SK-N-SH treated with all-trans-retinoic acid at 6 μM for 48 hours (cell line): ENCODE results near the gene RAB44.

ENCODE experiments used
- ATAC-seq: fragments of 200-7000 bp; cut with Tn5 transposase; 3 replicates; pipeline ENCODE4 v1.9.1; 2020; ENCODE audit warnings: mild to moderate bottlenecking, moderate library complexity
- ARNTL ChIP-seq: fragments of 450-650 bp; formaldehyde crosslinking; IDR thresholded peaks from 2 replicates; pipeline ENCODE4 v1.5.0; 2020; ENCODE audit warnings: low read depth, mild to moderate bottlenecking, moderate library complexity, borderline replicate concordance
- BACH2 ChIP-seq: fragments of 250-450 bp; sonication (Bioruptor Pico); IDR thresholded peaks from 2 replicates; pipeline ENCODE4 v1.9.0; 2021; ENCODE audit warnings: mild to moderate bottlenecking, borderline replicate concordance
- CSDC2 ChIP-seq: fragments of 250-450 bp; sonication (Bioruptor Pico); IDR thresholded peaks from 2 replicates; pipeline ENCODE4 v1.5.0; 2020; ENCODE audit warnings: mild to moderate bottlenecking, moderate library complexity
- ESRRG ChIP-seq: fragments of 250-450 bp; sonication (Bioruptor Pico); IDR thresholded peaks from 2 replicates; pipeline ENCODE4 v1.6.1; 2021; ENCODE audit warnings: mild to moderate bottlenecking
- GLIS3 ChIP-seq: fragments of 250-450 bp; sonication (Bioruptor Pico); IDR thresholded peaks from 2 replicates; pipeline ENCODE4 v1.5.0; 2020; ENCODE audit warnings: mild to moderate bottlenecking, moderate library complexity
- ISL1 ChIP-seq: fragments of 250-450 bp; sonication (Bioruptor Pico); IDR thresholded peaks from 2 replicates; pipeline ENCODE4 v2.1.2; 2022; ENCODE audit warnings: mild to moderate bottlenecking, moderate library complexity
- OSR1 ChIP-seq: fragments of 250-450 bp; sonication (Bioruptor Pico); IDR thresholded peaks from 2 replicates; pipeline ENCODE4 v1.8.0; 2022; ENCODE audit warnings: moderate library complexity, mild to moderate bottlenecking, inconsistent platforms
- RARB ChIP-seq: fragments of 250-450 bp; sonication (Bioruptor Pico); IDR thresholded peaks from 2 replicates; pipeline ENCODE4 v1.8.0; 2021; ENCODE audit warnings: mild to moderate bottlenecking, moderate library complexity
- SNAI2 ChIP-seq: fragments of 250-450 bp; sonication (Bioruptor Pico); IDR thresholded peaks from 2 replicates; pipeline ENCODE4 v1.5.0; 2020; ENCODE audit warnings: mild to moderate bottlenecking, moderate library complexity
- TCF4 ChIP-seq: fragments of 250-450 bp; sonication (Bioruptor Pico); IDR thresholded peaks from 2 replicates; pipeline ENCODE4 v1.8.0; 2021; ENCODE audit warnings: mild to moderate bottlenecking, moderate library complexity, borderline replicate concordance
- TOX ChIP-seq: fragments of 250-450 bp; sonication (Bioruptor Pico); IDR thresholded peaks from 2 replicates; pipeline ENCODE4 v1.8.0; 2021; ENCODE audit warnings: mild to moderate bottlenecking, moderate library complexity, borderline replicate concordance
- ZC3H10 ChIP-seq: fragments of 250-450 bp; sonication (Bioruptor Pico); IDR thresholded peaks from 2 replicates; pipeline ENCODE4 v1.5.1; 2021; ENCODE audit warnings: mild to moderate bottlenecking, moderate library complexity
- ZFP3 ChIP-seq: fragments of 250-450 bp; sonication (Bioruptor Pico); IDR thresholded peaks from 2 replicates; pipeline ENCODE4 v1.5.0; 2020; ENCODE audit warnings: mild to moderate bottlenecking, moderate library complexity
- ZFP30 ChIP-seq: fragments of 450-650 bp; formaldehyde crosslinking; IDR thresholded peaks from 2 replicates; pipeline ENCODE4 v1.5.0; 2022; ENCODE audit warnings: mild to moderate bottlenecking, moderate library complexity
- ZNF565 ChIP-seq: fragments of 450-650 bp; formaldehyde crosslinking; conservative IDR thresholded peaks from 2 replicates; pipeline ENCODE4 v1.5.0; 2020; ENCODE audit warnings: low read depth, mild to moderate bottlenecking, moderate library complexity
- ZNF70 ChIP-seq: fragments of 450-650 bp; formaldehyde crosslinking; IDR thresholded peaks from 2 replicates; pipeline ENCODE4 v1.5.0; 2020; ENCODE audit warnings: mild to moderate bottlenecking, moderate library complexity
- ZNF8 ChIP-seq: fragments of 450-650 bp; formaldehyde crosslinking; IDR thresholded peaks from 2 replicates; pipeline ENCODE4 v1.5.0; 2020; ENCODE audit warnings: mild to moderate bottlenecking, moderate library complexity
- TF ChIP-seq, protein P1 (sequence below): fragments of 250-450 bp; sonication (Bioruptor Pico); IDR thresholded peaks from 2 replicates; pipeline ENCODE4 v1.5.0; 2020; ENCODE audit warnings: mild to moderate bottlenecking, moderate library complexity
- TF ChIP-seq, protein P2 (sequence below): fragments of 250-450 bp; sonication (Bioruptor Pico); IDR thresholded peaks from 2 replicates; pipeline ENCODE4 v1.8.0; 2020; ENCODE audit warnings: mild to moderate bottlenecking, moderate library complexity, borderline replicate concordance
- TF ChIP-seq, protein P3 (sequence below): fragments of 250-450 bp; sonication (Bioruptor Pico); IDR thresholded peaks from 2 replicates; pipeline ENCODE4 v1.5.1; 2020; ENCODE audit warnings: low read depth, mild to moderate bottlenecking, moderate library complexity
- TF ChIP-seq, protein P4 (sequence below): fragments of 250-450 bp; sonication (Bioruptor Pico); IDR thresholded peaks from 2 replicates; pipeline ENCODE4 v1.8.0; 2021; ENCODE audit warnings: low read depth, mild to moderate bottlenecking, moderate library complexity, borderline replicate concordance

RAB44 gene

DNA sequence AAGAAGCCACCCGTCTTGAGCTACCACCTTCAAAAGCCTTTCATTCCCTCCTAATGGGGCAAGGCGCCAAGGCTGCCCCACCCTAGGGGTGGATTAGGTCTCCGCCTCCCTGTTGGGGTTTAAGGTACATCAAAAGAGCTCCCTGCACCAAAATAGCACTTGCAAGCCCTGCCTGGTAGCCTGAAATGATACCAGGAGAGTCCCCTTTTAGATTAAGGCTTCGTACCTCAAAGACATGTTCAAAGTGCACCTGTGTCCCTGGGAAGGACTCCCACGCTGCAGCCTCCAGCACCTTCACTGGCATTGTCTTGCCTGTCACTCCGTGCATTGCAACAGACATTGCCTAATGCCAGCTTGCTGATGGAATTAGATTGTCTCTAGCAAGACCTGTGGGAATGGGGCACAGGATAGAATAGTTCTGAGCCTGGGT, 34.8 kb upstream of the RAB44 start:
- ATAC-seq = no peak

DNA sequence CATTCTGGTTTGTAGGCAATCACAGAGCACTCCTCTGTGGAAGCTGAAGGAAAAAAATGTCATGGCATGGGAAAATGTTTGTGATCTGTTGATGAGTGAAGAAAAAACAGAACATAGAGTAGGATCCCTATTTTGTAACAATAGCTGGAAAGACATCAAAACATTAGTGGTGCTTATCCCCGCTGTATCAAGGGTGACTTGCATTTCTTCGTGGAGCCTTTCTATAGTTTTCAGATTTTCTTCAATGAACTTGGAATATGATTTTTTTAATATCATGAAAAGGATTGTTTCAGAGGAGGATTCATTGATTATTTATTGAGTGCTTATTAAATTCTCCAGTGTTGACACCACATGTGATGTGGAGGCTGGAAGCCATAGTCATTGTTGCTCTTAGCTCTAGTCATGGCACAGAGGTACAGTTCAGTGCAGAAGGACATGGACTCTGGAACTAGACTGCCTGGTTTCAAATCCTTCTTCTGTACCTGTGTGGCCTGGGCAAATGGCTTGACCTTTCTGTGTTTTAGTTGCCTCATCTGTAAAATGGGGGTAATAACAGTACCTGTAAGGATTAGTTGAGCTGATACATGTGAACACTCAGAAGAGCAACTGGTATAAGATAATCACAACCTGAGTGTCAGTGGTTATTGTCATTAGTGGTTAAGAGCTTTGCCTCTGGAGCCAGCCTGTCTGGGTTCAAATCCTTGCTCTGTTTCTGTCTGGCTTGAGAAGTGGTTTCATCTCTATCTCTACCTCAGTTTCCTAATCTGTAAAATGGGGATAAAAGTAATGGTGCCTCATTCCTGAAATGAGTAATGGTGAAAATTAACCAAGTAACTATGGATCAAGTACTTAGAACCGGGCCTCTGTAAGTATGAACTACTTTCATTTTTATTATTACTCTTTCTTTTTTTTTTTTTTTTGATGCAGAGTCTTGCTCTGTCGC, 33.9 kb upstream of the RAB44 start:
- TF ChIP-seq OSR1 (CRISPR knock-in tag) = no peak
- no peak for TF ChIP-seq GLIS3
- TF ChIP-seq, protein P1, sequence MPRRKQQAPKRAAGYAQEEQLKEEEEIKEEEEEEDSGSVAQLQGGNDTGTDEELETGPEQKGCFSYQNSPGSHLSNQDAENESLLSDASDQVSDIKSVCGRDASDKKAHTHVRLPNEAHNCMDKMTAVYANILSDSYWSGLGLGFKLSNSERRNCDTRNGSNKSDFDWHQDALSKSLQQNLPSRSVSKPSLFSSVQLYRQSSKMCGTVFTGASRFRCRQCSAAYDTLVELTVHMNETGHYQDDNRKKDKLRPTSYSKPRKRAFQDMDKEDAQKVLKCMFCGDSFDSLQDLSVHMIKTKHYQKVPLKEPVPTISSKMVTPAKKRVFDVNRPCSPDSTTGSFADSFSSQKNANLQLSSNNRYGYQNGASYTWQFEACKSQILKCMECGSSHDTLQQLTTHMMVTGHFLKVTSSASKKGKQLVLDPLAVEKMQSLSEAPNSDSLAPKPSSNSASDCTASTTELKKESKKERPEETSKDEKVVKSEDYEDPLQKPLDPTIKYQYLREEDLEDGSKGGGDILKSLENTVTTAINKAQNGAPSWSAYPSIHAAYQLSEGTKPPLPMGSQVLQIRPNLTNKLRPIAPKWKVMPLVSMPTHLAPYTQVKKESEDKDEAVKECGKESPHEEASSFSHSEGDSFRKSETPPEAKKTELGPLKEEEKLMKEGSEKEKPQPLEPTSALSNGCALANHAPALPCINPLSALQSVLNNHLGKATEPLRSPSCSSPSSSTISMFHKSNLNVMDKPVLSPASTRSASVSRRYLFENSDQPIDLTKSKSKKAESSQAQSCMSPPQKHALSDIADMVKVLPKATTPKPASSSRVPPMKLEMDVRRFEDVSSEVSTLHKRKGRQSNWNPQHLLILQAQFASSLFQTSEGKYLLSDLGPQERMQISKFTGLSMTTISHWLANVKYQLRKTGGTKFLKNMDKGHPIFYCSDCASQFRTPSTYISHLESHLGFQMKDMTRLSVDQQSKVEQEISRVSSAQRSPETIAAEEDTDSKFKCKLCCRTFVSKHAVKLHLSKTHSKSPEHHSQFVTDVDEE = no peak
- no peak for TF ChIP-seq ARNTL (CRISPR knock-in tag)
- TF ChIP-seq, protein P2, sequence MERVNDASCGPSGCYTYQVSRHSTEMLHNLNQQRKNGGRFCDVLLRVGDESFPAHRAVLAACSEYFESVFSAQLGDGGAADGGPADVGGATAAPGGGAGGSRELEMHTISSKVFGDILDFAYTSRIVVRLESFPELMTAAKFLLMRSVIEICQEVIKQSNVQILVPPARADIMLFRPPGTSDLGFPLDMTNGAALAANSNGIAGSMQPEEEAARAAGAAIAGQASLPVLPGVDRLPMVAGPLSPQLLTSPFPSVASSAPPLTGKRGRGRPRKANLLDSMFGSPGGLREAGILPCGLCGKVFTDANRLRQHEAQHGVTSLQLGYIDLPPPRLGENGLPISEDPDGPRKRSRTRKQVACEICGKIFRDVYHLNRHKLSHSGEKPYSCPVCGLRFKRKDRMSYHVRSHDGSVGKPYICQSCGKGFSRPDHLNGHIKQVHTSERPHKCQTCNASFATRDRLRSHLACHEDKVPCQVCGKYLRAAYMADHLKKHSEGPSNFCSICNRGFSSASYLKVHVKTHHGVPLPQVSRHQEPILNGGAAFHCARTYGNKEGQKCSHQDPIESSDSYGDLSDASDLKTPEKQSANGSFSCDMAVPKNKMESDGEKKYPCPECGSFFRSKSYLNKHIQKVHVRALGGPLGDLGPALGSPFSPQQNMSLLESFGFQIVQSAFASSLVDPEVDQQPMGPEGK (CRISPR knock-in tag) = no peak
- TF ChIP-seq TCF4 (CRISPR knock-in tag) = no peak
- TF ChIP-seq ZNF8 (CRISPR knock-in tag) = no peak
- TF ChIP-seq ZFP30 (CRISPR knock-in tag) = no peak
- no peak for TF ChIP-seq ZC3H10 (CRISPR knock-in tag)
- TF ChIP-seq, protein P3, sequence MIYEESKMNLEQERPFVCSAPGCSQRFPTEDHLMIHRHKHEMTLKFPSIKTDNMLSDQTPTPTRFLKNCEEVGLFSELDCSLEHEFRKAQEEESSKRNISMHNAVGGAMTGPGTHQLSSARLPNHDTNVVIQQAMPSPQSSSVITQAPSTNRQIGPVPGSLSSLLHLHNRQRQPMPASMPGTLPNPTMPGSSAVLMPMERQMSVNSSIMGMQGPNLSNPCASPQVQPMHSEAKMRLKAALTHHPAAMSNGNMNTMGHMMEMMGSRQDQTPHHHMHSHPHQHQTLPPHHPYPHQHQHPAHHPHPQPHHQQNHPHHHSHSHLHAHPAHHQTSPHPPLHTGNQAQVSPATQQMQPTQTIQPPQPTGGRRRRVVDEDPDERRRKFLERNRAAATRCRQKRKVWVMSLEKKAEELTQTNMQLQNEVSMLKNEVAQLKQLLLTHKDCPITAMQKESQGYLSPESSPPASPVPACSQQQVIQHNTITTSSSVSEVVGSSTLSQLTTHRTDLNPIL = no peak
- TF ChIP-seq ZNF565 (CRISPR knock-in tag) = no peak
- TF ChIP-seq ESRRG (CRISPR knock-in tag) = no peak
- no peak for TF ChIP-seq ISL1 (CRISPR knock-in tag)
- TF ChIP-seq SNAI2 (CRISPR knock-in tag) = no peak
- TF ChIP-seq, protein P4, sequence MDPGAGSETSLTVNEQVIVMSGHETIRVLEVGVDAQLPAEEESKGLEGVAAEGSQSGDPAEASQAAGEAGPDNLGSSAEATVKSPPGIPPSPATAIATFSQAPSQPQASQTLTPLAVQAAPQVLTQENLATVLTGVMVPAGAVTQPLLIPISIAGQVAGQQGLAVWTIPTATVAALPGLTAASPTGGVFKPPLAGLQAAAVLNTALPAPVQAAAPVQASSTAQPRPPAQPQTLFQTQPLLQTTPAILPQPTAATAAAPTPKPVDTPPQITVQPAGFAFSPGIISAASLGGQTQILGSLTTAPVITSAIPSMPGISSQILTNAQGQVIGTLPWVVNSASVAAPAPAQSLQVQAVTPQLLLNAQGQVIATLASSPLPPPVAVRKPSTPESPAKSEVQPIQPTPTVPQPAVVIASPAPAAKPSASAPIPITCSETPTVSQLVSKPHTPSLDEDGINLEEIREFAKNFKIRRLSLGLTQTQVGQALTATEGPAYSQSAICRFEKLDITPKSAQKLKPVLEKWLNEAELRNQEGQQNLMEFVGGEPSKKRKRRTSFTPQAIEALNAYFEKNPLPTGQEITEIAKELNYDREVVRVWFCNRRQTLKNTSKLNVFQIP (CRISPR knock-in tag) = no peak
- no peak for TF ChIP-seq ZNF70 (CRISPR knock-in tag)
- TF ChIP-seq CSDC2 = no peak
- TF ChIP-seq RARB = no peak
- no peak for TF ChIP-seq TOX (CRISPR knock-in tag)
- TF ChIP-seq ZFP3 (CRISPR knock-in tag) = no peak
- ATAC-seq = no peak

More for the DNA sequence above, 34.8 kb upstream of the RAB44 start:
- no peak for TF ChIP-seq ARNTL (CRISPR knock-in tag)
- TF ChIP-seq, protein P4 (CRISPR knock-in tag) = no peak
- TF ChIP-seq ZNF8 (CRISPR knock-in tag) = no peak
- no peak for TF ChIP-seq ISL1 (CRISPR knock-in tag)
- TF ChIP-seq, protein P3 = no peak
- TF ChIP-seq RARB = no peak
- no peak for TF ChIP-seq CSDC2
- no peak for TF ChIP-seq BACH2 (CRISPR knock-in tag)
- no peak for TF ChIP-seq ESRRG (CRISPR knock-in tag)
- TF ChIP-seq ZNF70 (CRISPR knock-in tag) = no peak
